ENCODE data around the gene NACC1.
A peak's percentile ranks its signal among the peaks of the same experiment; 100 is the strongest.

Gene NACC1

DNA sequence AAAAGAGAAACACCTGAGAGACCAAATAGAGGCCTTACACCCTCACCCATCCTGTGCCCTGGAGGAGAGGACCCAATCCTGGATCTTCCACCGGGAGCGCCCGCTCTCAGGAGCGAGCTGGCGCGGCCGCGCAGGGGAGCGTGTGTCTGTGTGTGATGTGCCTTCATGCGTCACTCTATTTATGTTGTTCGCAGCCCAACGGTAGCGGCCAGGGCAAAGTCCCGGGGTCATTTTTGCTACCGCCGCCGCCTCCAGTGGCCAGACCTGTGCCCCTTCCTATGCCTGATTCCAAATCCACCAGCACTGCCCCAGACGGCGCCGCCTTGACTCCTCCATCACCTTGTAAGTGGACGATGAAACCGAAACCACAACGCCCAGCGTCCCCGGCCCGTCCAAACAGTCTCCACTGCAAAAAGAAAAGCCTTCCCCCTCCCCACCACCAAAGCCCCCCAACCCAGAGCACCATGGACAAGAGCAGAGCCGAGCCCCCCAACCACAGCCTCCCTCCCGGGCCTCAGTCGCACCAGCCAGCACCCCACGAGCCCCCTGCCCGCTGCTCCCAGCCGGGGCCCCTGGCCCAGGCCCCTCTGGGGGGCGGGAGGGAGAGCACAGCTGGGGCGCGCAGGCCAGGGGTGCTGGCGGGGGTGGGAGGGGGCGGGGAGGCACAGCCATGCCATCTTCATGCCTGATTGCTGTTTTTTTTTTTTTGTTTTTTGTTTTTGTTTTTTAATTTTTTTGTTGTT is 30.1 kb upstream of the NACC1 start:
- no peak for DNase-seq (ENCODE audit: low read depth)

DNA sequence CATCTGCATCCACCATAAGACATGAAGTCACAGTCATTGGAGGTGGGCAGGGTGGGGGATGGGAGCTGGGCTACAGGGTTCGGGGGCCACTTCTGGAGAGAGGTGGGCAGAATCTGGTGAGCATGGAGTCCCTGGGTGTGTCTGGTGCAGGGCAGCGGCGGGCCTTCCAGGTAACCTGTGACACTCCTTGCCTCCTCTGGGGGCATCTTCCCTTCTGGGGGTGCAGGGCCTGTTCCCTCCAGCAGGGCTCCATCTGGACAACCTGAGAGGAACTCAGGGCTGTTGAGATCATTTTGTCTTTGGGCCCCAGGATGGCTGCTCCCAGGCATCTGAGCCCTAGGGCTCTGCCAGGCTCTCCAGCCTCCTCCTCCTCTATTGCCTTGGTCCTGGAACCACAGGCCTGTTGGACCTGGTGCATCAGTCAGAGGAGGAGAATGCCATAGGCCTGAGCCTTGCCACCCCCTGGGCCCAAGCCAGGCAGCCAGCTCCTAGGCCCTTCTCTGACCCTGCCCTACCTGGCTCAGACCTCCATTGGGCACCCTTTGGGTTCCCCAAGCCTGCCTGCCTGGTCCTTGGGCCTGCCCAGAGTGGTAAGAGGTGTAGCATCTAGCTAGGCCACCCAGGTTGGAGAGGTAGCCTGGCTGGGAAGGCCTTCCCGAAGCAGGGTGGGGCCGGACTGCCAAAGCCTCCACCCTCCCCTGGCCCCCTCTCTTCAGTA is 28.8 kb upstream of the NACC1 start:
- peak; percentile 64 for DNase-seq (ENCODE audit: low read depth)

DNA sequence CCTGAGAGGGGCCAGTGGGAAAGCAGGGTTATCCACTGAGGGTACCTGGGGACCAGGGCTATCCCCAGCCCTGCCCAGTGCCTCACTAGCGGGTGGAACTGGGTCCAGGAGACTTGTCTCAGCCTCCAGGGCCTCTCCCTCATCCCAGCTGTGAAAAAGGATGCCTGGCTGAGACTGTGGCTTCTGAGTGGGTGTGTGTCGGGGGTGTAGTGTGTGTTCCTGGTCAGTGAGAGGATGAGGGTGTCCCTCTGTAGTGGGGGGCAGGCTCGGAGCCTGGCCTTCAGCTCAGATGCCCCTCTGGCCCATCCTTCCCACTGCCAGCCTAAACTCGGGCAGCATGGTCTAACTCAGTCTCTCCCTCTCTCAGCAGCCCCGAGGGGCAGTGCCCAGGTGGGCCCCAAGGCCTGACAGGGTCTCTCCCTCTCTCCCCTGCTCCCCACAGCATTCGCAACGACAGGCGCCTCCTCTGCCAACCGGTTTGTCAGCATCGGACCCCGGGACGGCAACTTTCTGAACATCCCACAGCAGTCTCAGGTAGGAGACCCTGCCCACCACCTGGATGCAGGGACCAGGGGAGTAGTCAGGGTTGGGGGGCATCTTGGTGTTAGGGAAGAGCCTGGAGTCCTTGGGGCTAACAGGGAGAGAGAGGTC is 28.1 kb upstream of the NACC1 start:
- no peak for DNase-seq (ENCODE audit: low read depth)

DNA sequence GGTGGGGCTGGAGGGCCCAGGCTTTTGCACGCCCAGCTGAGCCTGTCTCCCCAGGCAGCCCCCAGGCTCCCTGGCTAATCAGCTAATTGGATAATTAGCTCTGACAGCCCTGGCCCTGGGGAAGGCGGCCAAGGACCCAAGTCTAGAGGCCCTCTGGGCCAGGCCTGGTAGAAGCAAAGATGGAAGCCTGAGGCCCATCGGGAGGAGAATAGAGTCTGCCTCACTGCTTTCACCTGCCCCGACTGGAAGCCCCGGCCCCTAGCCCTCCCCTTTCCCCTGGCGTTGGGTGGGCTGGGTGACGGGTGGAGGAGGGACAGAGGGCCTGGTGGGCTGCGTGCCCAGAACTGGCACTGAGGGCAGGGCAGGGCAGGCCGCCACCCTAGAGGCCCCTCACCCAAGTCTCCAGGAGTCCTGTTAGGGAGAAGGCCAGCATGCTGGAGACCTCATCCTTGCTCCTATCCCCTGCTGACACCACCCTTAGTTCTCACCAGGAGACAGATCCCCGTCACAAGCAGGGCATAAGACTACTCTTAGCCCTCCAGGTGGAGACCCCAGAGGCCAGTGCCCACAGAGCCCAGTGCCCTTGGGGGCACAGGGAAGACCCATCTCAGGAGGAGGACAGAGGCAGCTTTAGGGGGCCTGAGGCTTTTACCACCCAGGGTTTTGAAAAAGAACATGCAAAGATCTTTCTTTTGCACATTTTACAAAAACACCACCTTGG is 27.4 kb upstream of the NACC1 start:
- DNase-seq (ENCODE audit: low read depth): no peak

DNA sequence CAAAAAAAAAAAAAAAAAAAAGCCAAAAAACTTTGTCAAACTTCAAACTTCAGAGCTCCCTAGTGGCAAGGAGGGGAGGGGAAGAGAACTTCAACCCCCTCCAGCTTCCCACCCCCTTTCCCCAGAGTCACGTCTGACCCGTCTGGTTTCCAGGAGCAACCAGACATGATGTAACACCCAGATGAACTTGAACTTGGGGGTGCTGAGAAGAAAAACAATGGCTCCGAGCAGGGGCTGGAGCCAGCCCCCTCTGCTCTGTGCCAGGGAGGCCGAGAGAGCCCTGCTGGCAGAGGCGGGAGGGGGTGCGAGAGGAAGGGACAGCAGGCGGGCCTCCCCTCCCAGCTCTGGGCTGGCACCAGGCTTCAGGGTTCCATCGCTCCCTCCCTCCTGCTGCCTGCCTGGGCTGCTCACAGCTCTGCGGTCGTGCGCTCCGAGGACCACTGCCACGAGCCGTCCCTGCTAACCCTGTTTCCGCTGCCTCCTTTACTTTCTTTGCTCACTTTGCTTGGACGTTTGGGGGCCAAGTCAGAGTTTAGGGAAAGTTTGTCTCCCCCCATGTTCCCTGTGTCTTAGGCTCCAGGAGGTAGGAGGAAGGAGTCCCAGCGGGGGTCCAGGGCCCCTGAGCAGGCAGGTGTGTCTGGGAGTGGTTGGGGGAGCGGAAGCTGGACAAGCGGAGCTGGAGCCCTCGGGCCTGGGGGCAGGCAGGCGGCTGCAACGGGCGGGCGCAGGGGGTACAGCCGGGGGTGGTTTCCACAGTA is 26.5 kb upstream of the NACC1 start:
- DNase-seq (ENCODE audit: low read depth): no peak

DNA sequence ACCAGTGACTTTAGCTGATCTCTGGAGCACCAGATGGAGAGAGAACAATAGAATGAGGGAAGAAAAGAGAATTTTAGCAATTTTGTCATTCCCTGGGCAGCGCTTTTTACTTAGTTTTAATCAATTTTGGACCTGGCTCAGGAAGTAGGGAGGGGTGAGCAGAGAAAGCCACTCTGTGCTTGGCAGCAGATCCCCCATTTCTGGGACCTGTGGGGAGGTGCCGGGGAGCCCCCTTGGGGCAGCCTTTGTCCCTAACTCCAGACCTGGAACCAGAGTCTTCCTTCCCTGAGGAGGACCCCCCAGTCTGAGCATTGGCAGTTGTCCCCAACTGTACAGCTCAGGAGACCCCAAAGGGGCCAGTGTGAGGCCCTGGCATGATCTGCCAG is 25.9 kb upstream of the NACC1 start:
- DNase-seq (ENCODE audit: low read depth): no peak

DNA sequence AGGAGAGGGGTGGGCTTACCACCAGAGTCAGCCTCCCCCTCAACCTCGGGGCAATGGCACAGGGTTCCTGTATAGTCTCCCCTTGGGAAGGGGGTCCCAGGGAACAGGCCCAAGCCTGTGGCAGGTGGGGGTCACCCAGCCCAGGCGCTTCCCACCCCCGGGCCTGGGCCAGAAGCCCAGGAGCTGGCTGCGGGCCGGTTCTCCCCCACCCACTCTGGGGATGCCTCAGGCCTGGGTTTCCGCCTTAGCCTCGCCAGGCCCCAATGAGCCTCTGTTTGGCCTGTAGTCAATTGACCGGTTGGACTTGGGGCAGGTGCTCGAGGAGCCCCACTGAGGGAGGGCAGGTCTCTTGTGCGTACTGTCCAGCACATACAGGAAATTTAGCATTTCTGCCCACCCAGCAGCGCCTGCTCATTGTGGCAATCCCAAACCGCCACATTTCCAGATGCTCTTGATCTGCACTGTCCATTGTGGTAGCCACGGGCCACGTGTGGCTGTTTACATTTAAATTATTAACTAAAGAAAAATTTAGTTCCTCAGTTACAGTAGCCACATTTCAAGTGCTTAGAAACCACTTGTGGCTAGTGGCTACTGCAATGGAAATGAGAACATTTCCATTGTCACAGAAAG is 25.3 kb upstream of the NACC1 start:
- DNase-seq (ENCODE audit: low read depth): no peak

DNA sequence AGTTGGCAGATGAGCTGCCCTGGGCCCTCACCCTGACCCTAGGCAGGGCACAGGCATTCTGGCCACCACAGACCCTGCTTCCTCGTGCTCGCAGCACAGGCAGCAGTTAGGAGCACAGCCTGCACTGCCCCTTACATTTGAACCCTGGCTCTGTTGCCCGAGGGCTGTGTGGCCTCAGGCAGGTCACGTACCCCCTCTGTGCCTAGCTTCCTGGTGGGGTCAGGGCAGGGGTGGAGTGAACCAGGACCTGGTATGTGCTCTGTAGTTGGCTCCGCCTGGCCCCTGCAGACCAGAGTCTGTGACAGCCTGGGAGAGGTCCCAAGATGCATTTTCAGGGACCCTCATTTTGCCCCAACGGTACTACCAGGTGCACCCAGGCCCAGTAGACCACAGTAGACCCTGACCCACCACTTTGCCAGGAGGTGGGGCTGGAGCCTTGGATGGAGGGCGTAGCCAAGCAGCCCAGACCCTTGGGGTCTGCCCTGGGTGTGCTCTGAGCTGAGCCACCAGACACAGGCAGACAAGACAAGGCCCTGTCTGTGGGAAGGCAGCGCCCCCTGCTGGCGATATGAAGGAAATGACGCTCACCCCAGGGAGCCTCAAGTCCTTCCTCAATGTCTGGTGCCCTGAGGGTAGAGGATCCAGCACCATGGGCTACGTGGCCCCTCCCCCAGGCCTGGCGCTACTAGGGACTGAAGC is 24.5 kb upstream of the NACC1 start:
- peak; percentile 86 for DNase-seq (ENCODE audit: low read depth)

DNA sequence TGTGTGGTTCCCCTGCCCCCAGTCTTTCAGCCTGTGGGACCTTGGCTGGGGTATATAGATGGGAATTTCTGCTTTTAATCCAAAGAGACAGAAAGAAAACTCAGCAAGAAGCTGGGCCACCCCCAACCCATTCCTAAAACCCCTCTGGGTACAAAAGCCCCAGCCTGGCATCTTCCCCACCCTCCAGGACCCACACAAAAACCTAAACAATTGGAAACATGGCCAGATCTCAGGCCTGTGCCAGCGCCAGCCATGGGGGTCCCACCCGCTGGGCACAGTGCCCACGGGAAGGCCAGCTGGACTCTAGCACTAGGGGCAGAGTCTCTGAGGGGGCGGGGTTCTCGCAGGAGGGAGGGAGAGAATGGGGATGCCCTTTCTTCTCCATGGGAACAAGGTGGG is 24.0 kb upstream of the NACC1 start:
- no peak for DNase-seq (ENCODE audit: low read depth)

DNA sequence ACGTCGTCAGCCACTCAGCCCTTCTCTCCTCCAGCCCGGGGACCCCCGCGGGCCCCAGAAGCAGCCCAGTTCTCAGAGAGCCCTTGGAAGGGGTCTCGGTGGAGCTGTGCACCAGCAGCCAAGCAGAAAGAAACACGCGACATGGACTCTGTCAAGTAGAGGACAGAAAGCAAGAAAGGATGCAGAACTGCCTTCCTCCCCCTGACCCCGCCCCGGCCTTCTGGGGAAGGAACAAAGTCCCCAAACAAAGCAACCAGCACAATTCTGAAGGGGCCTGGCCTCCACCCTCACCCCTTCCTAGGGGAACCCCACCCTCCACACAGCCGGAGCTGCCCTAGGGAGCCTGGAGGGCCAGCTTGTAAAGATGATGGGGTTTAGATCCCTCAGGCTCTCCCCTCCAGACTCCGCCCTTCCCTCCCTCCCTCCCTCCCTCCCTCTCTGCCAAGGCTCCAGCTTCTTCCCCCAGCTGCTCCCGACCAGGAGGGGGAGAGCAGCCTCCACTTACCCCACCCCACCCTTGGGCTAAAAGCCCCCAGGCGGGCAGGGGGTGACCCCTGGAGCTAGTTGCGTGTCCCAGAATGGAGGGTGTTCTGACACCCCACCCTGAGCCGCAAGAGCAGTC is 23.2 kb upstream of the NACC1 start:
- no peak for DNase-seq (ENCODE audit: low read depth)

DNA sequence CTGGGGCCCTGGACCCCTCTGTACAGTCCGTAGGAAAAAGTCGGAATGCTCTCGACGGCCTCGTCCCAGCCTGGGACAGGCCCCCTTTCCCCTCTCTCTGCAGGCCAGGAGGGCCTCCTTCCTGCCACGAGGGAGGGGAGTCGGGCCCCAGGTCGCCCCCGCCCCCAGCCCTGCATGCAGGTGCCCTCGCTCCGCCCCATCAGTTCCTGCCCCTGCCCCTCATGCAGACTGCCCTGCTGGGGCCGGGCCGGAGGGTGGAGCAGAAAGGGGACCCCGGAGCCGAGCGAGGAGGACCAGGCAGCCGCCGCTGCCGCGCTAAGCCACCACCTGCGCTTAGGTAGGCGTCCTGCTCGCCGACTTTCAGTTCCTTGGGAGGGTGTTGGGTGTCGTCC is 22.7 kb upstream of the NACC1 start:
- DNase-seq (ENCODE audit: low read depth): no peak

DNA sequence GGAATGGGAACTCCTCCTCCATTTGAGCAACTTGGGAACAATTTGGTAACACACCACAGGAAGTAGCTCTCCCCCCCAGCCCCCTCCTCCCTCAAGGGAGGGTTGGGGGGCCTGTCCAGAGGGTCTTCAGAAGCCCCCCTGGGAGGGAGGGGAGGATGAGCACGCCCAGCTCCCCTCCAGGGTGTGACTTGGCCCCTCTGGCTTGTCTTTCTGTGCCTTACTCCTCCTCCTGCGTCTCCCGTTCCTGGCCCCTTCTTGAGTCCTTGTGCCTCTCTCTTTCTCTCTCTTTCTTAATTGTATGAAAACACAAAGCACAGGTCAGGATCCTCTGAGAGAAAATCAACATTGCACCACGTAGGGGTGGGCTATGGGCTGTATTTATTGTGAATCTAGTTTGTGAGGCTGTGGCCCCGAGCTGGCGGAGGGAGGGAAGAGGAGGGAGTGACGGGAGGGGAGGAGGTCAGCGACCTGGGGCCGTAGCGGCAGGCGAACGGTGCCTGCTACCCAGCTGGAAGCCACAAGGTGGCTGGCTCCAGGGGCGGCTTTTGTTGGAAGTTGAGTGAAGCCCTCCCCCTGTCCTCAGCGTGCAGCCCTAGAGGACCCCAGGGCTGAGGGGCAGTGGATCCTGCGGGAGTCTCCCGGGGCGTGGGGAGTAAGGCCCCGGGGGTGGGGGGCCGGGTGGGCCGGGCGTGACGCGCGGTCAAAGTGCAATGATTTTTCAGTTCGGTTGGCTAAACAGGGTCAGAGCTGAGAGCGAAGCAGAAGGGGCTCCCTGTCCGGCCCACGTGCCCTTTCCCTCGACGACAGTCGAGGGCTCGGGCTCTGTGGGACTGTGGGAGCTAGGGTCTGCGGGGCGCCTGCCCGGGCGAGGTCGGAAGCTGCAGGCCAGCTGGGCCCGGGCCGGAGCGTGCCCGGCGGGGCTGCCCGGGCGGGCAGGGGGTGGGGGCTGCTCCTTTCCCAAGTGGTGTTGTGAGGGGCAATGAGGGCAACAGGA is 21.8 kb upstream of the NACC1 start:
- no peak for DNase-seq (ENCODE audit: low read depth)

DNA sequence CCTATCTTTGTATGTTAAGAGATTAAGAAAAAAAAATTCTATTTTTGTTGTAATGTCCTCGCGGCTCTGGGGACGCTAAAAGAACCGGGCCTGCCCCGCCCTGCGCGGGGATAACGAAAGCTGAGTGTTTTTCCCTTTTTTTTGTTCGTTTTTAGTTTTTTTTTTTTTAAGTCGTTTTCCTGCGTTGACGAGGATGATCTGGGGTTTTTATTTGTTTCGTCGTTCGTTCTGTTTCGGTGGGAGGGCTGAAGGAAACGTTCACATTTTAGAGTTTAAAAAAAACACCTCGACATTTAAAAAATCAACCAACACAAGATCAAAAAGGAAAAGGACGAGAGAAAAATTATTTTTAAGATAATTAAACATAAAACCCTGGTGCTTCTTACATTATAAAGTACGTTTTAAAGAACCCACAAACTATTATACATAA is 21.0 kb upstream of the NACC1 start:
- DNase-seq (ENCODE audit: low read depth): no peak

DNA sequence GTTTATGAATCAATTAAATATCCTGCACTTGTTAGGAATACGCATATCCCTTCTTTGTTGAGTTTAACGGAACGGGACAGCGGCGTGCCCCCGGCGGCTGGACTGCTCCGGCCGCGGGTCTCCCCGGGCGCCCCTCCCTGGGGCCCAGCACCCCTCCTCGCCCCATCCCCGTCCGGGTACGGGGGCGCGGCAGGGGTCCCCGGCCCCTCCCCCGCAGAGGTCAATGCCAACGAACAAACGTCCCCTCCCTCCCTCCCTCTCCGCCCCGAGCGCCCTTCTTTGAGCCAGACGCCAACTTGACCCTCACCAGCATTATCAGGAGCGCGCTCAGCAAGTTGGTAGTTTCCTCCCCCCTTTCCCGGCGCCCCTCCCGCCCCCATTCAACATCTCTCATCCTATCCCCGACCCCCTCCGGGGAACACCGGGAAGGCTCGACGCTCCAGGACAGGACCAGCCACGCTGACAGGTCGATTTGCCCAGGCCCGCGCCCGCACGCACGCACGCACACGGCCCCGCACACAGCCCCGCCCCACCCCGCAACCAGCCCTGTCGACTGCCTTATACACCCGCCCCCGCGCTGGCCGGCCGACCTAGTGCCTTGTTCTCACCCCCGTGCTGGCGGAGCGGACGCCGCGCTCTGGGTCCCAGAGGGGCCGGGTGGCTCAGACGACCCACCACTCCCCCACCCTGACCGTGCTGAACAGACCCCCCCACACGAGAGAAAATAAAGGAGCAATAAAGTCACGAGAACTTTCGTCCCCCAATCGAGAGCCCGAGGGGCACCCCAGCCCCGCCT is 20.4 kb upstream of the NACC1 start:
- no peak for DNase-seq (ENCODE audit: low read depth)

DNA sequence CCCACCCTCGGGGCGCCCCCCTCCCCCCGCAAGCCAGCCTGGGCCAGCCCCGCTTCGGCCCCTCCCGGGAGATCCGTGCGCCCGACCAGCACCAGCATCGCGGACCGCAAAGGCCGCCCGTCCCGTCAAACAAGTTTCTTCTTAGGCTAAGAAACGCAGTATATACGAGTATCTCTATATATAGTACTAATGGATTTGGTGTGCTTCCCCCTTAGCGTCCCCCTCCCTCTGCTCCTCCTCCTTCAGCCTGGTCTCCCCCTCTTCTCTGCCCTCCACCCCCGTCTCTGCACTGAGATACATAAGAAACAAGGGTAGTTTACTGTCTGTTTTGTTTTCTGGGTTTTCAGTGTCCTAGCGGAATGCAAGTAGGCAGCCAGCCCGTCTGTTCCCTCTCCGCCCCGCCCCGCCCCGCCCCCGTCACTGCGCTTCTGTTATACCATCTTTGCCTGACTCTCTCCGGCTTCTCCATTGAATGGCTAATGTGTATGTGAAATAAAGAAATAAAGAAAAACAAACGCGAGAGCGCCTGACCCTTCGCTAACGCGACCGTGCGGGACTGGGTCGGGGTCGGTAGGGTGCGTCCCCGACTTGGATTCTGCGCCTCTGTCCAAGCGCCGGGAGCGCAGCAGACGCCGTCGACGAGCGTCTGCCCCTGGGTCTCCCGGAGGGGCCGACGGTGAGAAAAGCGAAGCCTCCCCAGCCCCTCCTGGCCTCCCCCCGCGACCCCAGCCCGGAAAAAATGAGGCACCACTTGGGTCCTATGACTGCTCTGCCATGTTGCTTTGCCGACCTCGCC is 19.6 kb upstream of the NACC1 start:
- DNase-seq (ENCODE audit: low read depth): peak; percentile 61

DNA sequence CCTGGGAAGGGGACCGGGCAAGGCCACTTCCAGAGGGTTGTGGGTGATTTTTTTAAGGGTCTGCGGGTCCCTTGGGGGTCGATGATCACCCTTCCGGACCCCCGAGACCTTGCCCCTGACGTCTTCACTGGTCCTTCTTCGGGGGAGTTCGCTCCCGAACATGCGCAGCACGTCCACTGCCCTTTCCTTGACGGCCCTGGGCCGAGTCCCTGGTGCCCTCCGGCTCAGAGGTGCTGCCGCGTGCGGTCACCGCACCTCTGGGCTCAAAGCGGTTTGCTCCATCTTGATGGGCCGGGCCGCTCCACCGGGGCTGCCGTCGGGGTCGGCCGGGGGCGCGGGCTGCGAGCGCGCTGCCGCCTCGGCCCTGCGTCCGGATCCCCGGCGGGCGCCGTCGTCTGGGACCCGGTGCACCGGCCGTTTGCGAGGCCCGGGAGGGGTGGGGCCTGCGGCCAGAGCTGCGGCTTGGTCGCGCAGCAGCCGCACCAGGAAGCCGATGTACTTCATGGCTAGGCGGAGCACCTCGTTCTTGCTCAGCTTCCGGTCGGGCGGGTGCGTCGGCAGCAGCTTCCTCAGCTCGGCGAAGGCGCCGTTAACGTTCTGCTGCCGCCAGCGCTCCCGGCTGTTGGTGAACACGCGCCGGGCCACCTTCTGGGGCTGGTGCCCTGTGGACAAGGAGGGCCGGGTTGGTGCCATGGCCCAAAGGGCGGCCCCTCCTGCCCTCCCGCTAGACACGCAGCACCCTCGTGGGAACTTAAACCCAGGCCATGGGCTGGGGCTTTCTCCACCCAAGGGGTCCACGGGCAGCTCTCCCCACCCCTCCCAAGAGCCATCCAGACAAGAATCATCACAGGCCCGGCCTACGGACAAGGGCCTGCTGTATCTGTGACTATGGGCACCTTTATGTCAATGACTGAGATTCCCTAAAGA is 18.7 kb upstream of the NACC1 start:
- DNase-seq (ENCODE audit: low read depth): peak; percentile 80
